Mononuclear cell (primary cell): ENCODE results near the gene RBL1. TPM values are rescaled to one million over a fixed set of nuclear protein-coding genes. Genes with fewer than 3 reads are reported as not detected.
"Not testable (repeated sequence)": the region's sequence is repeated elsewhere in the genome, so short reads cannot be mapped to it uniquely, and the experiment has no call there.

Source experiments
- H3K27me3 ChIP-seq: 2 replicates; pipeline ENCODE4 v1.6.0; 2011; ENCODE audit warnings: low read length, control low read depth; ENCODE audit not compliant: insufficient read depth
- H3K4me1 ChIP-seq: 2 replicates; pipeline ENCODE4 v1.5.1; 2011; ENCODE audit warnings: mild to moderate bottlenecking, low read length, control low read depth; ENCODE audit not compliant: insufficient read depth
- H3K4me3 ChIP-seq: 2 replicates; pipeline ENCODE4 v1.5.1; 2011; ENCODE audit warnings: mild to moderate bottlenecking, low read length, moderate library complexity
- H3K9me3 ChIP-seq: 2 replicates; pipeline ENCODE4 v1.5.1; 2011; ENCODE audit warnings: low read depth, mild to moderate bottlenecking, control low read depth, low read length
- total RNA-seq: library from RNA; depleted of rRNA; stranded (reverse); fragments of >200 nt; gene quantifications from one replicate; pipeline ENCODE4 v1.2.3, GENCODE V29; 2012

The RBL1 gene
- total RNA-seq, 1 donor: 28.9 TPM

DNA sequence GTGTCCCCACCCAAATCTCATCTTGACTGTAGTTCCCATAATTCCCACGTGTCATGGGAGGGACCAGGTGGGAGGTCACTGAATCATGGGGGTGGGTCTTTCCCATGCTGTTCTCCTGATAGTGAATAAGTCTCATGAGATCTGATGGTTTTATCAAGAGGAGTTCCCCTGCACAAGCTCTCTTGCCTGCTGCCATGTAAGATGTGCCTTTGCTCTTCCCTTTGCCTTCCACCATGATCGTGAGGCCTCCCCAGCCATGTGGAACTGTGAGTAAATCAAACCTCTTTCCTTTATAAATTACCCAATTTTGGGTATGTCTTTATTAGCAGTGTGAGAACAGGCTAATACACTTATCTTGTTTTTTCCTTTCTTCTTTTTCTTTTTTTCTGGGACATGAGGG lies 56.4 kb downstream of the RBL1 start:
- peaks cover 17% of the 10 kb centered on the region for H3K4me1 ChIP-seq
- not testable (repeated sequence) for H3K9me3 ChIP-seq, H3K4me3 ChIP-seq, H3K27me3 ChIP-seq

DNA sequence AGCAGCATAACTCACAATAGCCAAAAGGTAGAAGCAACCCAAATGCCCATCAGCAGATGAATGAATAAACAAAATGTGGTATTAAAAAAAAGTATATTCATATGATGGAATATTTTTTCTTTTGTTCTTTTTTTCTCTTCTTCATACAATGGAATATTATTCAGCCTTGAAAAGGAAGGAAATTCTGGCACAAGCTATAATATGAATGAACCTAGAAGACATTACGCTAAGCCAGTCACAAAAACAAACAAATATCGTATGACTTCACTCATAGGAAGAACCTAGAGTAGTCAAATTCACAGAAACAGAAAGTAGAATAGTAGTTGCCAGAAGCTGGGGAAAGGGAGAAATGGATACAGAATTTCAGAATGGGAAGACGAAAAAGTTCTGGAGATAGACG lies 63.7 kb downstream of the RBL1 start:
- no peaks in the 10 kb centered on the region for H3K4me1 ChIP-seq
- H3K4me3 ChIP-seq: no peak overlapping the region
- no peaks in the 10 kb centered on the region for H3K9me3 ChIP-seq
- no peaks in the 10 kb centered on the region for H3K27me3 ChIP-seq

DNA sequence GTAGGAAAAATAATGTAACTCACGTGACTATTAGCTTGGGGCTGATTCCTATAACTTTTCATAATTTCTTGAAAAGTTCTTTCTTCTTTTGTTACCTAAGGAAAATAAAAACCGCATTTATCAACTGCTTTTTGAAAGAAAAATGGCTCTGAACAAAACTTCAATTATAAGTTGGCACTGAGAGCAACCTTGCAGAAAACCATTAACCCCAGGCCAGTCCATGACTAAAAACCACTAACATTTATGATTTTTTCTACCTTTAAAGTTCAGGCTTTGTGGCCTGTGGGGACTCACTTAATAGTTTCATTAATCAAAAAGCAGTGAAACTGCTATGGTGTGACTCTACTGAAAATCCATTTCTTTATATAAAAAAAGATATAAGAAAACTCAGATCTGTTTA lies 75.2 kb downstream of the RBL1 start:
- Histone ChIP-seq H3K9me3 (no peaks in the 10 kb centered on the region), H3K4me3 (no peak overlapping the region), H3K27me3 (no peaks in the 10 kb centered on the region), H3K4me1 (peaks cover 4% of the 10 kb centered on the region)

GRCh38 chr20:37012631-37013030 lies 83.2 kb downstream of the RBL1 start:
- H3K27me3 ChIP-seq, H3K9me3 ChIP-seq, H3K4me3 ChIP-seq: not testable (repeated sequence)
- H3K4me1 ChIP-seq: peaks cover 44% of the 10 kb centered on the region

GRCh38 chr20:37011858-37012257 lies 83.9 kb downstream of the RBL1 start:
- H3K4me1 ChIP-seq: peaks cover 52% of the 10 kb centered on the region
- not testable (repeated sequence) for H3K27me3 ChIP-seq, H3K9me3 ChIP-seq, H3K4me3 ChIP-seq

- H3K27me3 ChIP-seq: no peaks in the 10 kb centered on the region
- H3K4me3 ChIP-seq: no peak overlapping the region
- peaks cover 55% of the 10 kb centered on the region for H3K4me1 ChIP-seq
- no peaks in the 10 kb centered on the region for H3K9me3 ChIP-seq
Measured at GRCh38 chr20:37011147-37011546, 84.7 kb downstream of the RBL1 start.

GRCh38 chr20:37007898-37008649 lies 87.7 kb downstream of the RBL1 start:
- Histone ChIP-seq H3K9me3 (no peaks in the 10 kb centered on the region), H3K4me1 (peaks cover 74% of the 10 kb centered on the region), H3K27me3 (no peaks in the 10 kb centered on the region), H3K4me3 (no peak overlapping the region)

DNA sequence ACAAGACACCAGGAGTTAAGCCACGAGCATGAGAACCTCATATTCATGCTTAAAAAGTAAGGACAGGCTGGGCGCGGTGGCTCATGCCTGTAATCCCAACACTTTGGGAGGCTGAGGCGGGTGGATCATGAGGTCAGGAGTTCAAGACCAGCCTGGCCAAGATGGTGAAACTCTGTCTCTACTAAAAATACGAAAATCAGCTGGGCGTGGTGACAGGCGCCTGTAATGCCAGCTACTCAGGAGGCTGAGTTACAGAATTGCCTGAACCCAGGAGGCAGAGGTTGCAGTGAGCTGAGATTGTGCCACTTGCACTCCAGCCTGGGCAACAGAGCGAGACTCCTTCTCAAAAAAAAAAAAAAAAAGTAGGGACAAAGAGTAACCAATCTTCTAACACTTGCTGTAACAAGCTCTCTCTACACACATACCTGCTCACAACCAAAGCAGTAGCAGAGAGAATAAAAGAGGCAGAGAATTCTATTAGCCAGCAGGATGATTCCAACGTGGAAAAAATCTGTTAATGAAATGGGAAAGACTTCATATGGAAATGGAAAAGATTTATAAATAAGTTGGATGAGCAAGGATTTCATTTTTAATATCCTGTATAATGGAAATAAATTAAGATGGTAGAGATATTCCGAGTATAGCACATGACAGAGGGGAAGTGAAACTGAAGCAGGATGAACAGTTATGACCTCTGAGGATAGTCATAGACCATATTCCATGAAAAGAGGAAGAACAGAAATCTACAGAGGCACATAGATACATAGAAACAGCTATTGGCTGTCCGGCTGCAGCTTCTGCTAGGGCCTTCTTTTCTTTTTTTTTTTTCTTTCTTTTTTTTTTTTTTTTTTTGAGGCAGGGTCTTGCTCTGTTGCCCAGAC lies 90.5 kb downstream of the RBL1 start:
- H3K27me3 ChIP-seq, H3K4me3 ChIP-seq, H3K9me3 ChIP-seq: not testable (repeated sequence)
- peaks cover 66% of the 10 kb centered on the region for H3K4me1 ChIP-seq

- H3K4me1 ChIP-seq: peaks cover 32% of the 10 kb centered on the region
- not testable (repeated sequence) for H3K27me3 ChIP-seq, H3K9me3 ChIP-seq, H3K4me3 ChIP-seq
Measured at GRCh38 chr20:37001634-37002033, 94.2 kb downstream of the RBL1 start.

- H3K4me1 ChIP-seq: peaks cover 18% of the 10 kb centered on the region
- not testable (repeated sequence) for H3K27me3 ChIP-seq, H3K9me3 ChIP-seq, H3K4me3 ChIP-seq
Measured at GRCh38 chr20:37000171-37000570, 95.6 kb downstream of the RBL1 start.

GRCh38 chr20:36998652-36999051 lies 97.1 kb downstream of the RBL1 start:
- H3K27me3 ChIP-seq: no peaks in the 10 kb centered on the region
- H3K4me3 ChIP-seq: no peak overlapping the region
- peaks cover 3% of the 10 kb centered on the region for H3K4me1 ChIP-seq
- no peaks in the 10 kb centered on the region for H3K9me3 ChIP-seq

DNA sequence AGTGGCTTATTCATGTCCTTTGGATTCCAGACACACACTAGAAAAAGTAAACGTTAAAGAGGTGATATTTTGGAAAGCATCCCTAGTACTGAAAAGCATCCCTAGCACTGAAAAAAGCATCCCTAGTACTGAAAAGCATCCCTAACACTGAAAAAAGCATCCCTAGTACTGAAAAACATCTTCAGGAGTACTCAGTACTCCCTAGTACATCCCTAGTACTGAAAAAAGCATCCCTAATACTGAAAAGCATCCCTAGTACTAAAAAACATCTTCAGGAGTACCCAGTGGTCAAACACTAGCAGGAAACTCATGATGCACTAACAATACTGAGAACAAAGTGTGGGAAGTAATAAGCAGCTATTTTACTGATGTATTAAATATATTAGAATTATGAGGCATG lies 98.7 kb downstream of the RBL1 start:
- no peaks in the 10 kb centered on the region for H3K9me3 ChIP-seq
- no peak overlapping the region for H3K4me3 ChIP-seq
- no peaks in the 10 kb centered on the region for H3K27me3 ChIP-seq
- peaks cover under 1% of the 10 kb centered on the region for H3K4me1 ChIP-seq

GRCh38 chr20:36994221-36994620 lies 101.6 kb downstream of the RBL1 start:
- not testable (repeated sequence) for H3K27me3 ChIP-seq, H3K4me3 ChIP-seq, H3K9me3 ChIP-seq
- H3K4me1 ChIP-seq: peaks cover 29% of the 10 kb centered on the region

- peaks cover 43% of the 10 kb centered on the region for H3K4me1 ChIP-seq
Measured at GRCh38 chr20:36992802-36993334, 102.9 kb downstream of the RBL1 start.

DNA sequence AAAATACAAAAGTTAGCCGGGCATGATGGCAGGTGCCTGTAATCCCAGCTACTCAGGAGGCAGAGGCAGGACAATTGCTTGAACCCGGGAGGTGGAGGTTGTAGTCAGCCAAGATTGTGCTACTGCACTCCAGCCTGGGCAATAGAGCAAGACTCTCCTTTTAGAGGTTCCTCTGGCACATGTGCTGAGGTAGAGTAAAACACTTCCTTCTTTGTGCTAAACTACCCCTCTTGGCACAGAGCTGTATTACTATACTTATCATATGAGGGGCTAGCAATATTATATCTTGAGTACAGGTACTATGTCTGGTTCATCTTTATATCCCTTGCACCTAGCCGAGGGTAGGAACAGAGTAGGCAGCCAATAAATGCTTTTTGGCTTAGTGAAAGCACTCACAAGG lies 104.1 kb downstream of the RBL1 start:
- Histone ChIP-seq H3K9me3 (no peaks in the 10 kb centered on the region), H3K27me3 (no peaks in the 10 kb centered on the region), H3K4me1 (peaks cover 43% of the 10 kb centered on the region), H3K4me3 (no peak overlapping the region)

More at GRCh38 chr20:36992802-36993334, 102.9 kb downstream of the RBL1 start:
- Histone ChIP-seq H3K4me3 (no peak overlapping the region), H3K27me3 (no peaks in the 10 kb centered on the region), H3K9me3 (no peaks in the 10 kb centered on the region)
